ENCODE data around the gene CDS2.
A peak's percentile ranks its signal among the peaks of the same experiment; 100 is the strongest.

CDS2 gene

DNA sequence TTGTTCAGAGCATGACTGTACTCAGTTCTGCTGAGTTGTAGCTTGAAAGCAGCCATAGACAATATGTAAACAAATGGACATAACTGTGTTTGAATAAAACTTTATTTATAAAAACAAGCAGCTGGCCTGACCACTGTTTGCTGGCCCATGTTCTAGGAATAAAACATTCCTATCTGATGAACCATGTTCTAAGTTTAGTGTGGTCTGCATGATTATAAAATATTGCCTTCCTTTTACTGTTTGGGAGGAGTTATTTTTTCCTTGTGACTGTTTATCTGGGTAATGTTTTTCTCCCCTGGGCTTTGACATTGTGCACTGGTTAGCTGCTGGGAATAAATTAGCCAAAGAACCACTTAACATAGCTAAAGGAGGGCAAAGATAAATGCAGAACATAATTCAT lies 55.1 kb downstream of the CDS2 start:
- DNase-seq (ENCODE audit: low read depth in 2 of 2): no peak

- no peak for DNase-seq (ENCODE audit: low read depth in 2 of 2)
Measured at GRCh38 chr20:5182615-5183254, 55.9 kb downstream of the CDS2 start.

DNA sequence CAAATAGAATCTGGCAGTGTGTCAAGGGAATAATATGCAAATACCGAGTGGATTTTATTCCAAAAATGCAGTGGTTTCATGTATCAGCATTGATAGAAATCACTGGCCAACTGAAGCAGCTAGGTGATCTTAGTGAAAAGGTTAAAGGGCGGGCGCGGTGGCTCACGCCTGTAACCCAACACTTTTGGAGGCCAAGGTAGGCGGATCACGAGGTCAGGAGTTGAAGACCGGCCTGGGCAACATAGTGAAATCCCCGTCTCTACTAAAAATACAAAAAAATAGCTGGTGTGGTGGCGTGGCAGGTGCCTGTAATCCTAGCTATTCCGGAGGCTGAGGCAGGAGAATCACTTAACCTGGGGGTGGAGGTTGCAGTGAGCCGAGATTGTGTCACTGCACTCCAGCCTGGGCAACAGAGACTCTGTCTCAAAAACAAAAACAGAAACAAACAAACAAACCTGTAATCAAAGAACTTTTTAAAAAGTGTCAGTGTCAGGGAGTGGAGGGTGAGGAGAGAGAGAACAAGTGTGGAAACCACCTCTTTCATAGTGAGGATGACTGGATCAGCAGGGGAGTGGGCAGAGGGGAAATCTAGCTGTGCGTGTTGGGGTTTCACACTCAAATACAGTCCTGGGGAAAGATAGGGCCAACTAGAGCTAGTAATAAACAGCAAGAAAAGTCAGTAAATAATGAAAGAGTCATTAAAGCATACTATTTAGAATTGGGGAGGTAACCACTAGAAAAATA lies 57.1 kb downstream of the CDS2 start:
- DNase-seq (ENCODE audit: low read depth in 2 of 2): no peak

DNA sequence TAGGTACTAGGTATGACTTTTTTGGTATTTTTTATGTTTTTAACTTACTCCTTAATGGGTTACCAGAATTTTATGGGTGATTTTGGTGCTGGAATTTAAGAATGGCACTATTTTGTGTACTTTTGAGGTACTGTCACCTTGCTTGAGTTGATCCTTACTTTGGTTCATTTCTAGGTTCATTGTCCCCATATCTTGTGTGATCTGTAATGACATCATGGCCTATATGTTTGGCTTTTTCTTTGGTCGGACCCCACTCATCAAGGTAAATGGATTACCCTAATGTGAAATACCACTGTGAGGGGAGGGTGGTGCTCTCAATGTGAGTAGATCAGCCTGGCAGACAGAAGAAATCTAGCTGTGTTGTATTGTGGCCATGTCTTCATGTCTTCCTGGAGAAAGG lies 57.9 kb downstream of the CDS2 start:
- no peak for DNase-seq (ENCODE audit: low read depth in 2 of 2)

DNA sequence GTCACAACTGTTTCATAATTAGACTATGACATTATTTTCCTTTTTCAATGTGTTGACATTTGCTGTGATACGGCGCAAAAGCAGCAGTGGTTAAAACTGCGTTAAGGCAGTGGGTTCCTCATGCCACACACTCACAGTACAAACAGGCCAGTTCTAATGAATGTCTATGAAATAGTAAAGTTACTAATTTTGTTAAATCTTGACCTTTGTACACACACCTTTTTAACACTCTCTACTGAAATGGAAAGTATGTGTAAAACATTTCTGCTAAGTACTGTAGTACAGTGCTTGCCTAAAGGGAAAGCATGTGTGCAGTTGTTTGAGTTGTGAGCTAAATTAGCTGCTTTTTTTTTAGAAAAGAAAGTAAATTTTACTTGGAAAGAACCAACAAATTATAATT lies 60.3 kb downstream of the CDS2 start:
- no peak for DNase-seq (ENCODE audit: low read depth in 2 of 2)

GRCh38 chr20:5188736-5189135 lies 61.9 kb downstream of the CDS2 start:
- DNase-seq (ENCODE audit: low read depth in 2 of 2): no peak

GRCh38 chr20:5189917-5190316 lies 63.1 kb downstream of the CDS2 start:
- DNase-seq (ENCODE audit: low read depth in 2 of 2): no peak

- DNase-seq (ENCODE audit: low read depth in 2 of 2): no peak
Measured at GRCh38 chr20:5190444-5190843, 63.6 kb downstream of the CDS2 start.

DNA sequence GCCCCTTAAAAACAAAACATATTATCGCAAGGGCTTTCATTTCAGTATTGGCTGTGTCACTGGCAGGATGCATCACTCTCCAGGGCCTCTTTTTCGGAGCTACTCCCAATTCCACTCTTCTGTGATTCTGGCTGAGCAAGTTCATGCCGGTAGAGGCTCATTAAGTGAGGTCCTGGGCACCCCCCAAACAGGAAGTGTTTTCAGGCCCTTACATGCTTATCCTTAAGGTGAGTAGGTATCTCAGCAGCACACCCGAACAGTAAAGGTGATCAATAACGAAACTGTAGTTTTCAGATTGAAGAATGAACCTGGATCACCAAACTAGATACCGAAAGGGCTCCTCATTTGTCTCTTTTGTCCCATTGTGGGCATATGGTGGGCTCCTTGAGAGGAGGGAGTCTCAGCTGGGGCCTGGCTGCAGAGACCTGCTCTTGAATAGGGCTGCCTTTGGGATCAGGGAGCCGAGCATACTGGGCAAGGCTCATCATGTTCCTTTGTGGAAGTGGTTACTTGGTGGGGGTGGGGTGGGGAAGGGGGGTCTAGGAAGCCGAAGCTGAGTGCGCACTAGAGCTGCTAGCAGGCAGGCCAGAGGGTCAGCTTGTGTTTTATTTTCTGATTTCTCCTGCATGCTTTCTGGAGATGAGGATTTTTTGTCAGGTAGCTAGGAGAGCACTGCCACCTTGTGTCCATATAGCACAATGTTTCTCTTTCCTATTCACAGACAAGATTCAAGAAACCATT lies 65.2 kb downstream of the CDS2 start:
- no peak for DNase-seq (ENCODE audit: low read depth in 2 of 2)

GRCh38 chr20:5192570-5193431 lies 66.0 kb downstream of the CDS2 start:
- no peak for DNase-seq (ENCODE audit: low read depth in 2 of 2)

GRCh38 chr20:5195655-5196054 lies 68.8 kb downstream of the CDS2 start:
- DNase-seq (ENCODE audit: low read depth in 2 of 2): no peak

DNA sequence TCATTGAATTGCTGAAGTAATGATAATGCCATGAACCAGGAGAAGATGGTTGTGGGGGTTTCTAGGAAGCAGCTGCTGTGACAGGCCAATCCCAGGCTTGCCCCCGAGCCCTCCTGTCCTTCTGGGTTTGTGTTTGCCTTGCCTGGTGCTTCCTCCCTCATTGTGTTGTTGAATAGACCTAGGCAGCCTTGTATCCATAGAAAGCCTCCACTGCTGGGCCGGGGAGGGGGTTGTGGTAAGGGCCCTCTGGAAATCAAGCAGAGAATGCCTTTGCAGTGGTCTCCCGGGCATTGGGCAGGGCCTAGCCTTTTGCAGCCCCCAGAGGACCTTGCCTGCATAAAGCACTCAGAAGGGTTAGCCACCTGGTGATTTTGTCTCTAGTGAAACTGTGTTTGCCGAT lies 69.3 kb downstream of the CDS2 start:
- no peak for DNase-seq (ENCODE audit: low read depth in 2 of 2)

DNA sequence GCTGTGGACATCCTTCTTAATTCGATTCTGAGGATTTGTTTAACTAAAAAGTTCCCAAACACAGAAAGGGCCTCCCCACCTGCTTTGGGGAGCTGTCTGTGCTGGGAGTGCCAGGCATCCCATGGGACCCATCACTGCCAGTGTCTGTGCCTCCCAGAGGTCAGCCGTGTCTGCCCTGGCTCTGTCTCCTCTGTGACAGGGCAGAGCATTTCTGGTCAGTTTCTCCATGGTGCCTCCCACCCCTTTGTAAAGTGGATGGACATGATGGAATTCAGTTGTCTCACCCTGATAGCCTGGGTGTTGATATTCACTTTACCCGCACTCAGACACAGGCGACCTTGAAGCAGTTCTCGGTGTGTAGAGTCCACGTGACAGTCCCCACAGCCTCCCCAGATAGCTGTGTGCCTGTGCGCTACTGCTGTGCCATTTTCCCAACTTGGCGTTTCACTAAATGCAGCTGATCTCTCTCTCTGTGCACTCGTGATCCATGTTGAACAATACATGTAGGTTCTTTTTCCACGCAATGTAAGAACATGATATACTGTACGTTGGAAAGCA lies 70.5 kb downstream of the CDS2 start:
- DNase-seq (ENCODE audit: low read depth in 2 of 2): no peak

GRCh38 chr20:5197847-5198650 lies 71.2 kb downstream of the CDS2 start:
- no peak for DNase-seq (ENCODE audit: low read depth in 2 of 2)

GRCh38 chr20:5198651-5198924 lies 71.8 kb downstream of the CDS2 start:
- DNase-seq (ENCODE audit: low read depth in 2 of 2): no peak

DNA sequence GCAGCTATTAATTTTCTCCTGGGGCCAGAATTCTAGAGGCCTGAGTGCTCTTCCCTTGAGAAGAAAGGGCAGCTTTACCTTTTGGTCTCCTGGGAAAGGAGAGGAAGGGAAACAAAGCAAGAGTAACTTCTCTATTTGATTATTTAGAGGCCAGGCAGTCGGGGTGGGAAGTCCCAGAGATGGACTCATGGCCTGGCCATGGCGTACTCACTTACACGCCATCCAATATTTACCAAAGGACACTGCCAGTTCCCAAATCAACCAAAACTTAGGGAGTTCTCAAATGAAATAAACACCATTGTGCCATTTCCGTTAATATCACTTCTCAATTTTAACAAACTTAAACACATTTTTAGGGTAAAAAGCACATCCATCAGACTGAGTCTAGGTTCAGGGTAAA lies 76.6 kb downstream of the CDS2 start:
- DNase-seq (ENCODE audit: low read depth in 2 of 2): no peak

DNA sequence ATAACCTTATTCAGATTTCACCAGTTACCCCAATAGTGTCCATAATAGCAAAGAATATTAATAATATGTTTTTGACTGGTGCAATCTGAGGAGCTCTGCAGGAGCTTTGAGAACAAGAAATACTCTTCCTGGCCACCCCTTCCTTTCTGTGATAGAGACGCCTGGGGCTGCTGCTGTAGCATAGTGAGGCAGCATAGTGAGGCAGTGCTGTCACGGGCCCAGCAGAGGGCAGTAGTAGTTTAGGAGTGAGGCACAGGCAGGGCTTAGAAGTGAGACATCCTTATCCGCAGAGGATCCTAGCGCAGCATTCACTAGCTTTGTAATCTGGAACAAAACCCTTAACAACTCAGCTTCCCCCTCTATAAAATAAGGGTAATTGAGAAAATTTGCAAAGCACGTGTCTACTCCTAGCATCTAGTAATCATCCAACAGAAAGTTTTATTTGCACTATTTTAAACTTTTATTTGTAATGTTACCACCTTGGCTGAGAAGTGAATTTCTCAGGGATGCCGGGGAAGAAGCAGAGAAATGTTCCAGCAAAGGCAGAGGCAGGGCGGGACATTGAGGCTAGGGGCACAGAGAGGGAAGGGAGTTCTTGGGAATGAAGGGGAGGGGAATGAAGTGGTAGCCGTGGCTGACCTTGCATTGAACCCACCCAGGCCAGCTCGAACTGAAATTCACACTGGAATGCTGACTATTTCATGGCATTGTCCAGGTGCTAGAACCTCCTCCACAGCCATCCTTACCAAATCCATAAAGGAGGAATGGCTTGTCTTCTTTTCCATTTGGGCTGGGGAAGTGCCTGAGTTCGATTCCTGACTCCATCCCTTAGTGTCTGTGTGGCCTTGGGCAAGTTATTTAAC lies 78.8 kb downstream of the CDS2 start:
- DNase-seq (ENCODE audit: low read depth in 2 of 2): peak; percentile 23 to 38

DNA sequence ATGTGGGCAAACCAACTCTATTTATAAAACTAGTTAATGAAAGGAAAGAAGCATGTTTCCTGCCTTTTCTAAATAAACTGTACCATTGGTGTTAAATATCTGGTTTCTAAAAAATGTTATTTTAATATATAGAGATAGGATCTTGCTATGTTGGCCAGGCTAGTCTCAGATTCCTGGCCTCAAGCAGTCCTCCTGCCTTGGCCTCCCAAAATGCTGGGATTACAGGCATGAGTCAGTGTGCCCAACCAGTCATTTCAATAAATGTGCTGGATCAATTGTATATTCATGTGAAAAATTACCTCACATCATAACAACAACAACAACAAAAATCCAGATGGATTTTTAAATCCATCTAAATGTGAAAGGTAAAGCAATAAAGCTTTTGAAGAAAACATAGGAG lies 80.3 kb downstream of the CDS2 start:
- DNase-seq (ENCODE audit: low read depth in 2 of 2): no peak

GRCh38 chr20:5211803-5212714 lies 85.3 kb downstream of the CDS2 start:
- no peak for DNase-seq (ENCODE audit: low read depth in 2 of 2)

Measured in stimulated activated CD8-positive, alpha-beta memory T cell treated with anti-CD3 and anti-CD28 coated beads, Interleukin-2, amount 100 ng/mL, for 1 hour (primary cell).